DND-41 (cell line): ENCODE data around the gene GMPS.
"Not testable (repeated sequence)": the region's sequence is repeated elsewhere in the genome, so short reads cannot be mapped to it uniquely, and the experiment has no call there.

Experiments
- ATAC-seq: fragments of 200-7000 bp; cut with Tn5 transposase; 3 replicates; pipeline ENCODE4 v1.9.1; 2021; ENCODE audit warnings: low read depth; ENCODE audit not compliant: insufficient read depth
- DNase-seq: peaks from one replicate; pipeline ENCODE4 v3.0.0-alpha.2; 2020
- H2AFZ ChIP-seq: 2 replicates; pipeline ENCODE4 v1.6.0; 2012; ENCODE audit warnings: low read depth, low read length
- H3K27ac ChIP-seq: 2 replicates; pipeline ENCODE4 v1.5.1; 2012; ENCODE audit warnings: low read length, inconsistent platforms
- H3K27me3 ChIP-seq: fragments of 200-600 bp; sonication (generic); 2 replicates; pipeline ENCODE4 v1.6.0; 2012; ENCODE audit warnings: low read length, mild to moderate bottlenecking, inconsistent platforms; ENCODE audit not compliant: insufficient read depth, poor library complexity
- H3K36me3 ChIP-seq: 2 replicates; pipeline ENCODE4 v1.5.1; 2012; ENCODE audit warnings: low read length, inconsistent platforms; ENCODE audit not compliant: insufficient read depth
- H3K4me1 ChIP-seq: 2 replicates; pipeline ENCODE4 v1.5.1; 2012; ENCODE audit warnings: mild to moderate bottlenecking, low read length; ENCODE audit not compliant: insufficient read depth
- H3K4me2 ChIP-seq: 2 replicates; pipeline ENCODE4 v1.6.0; 2012; ENCODE audit warnings: mild to moderate bottlenecking, moderate library complexity, low read length, inconsistent platforms; ENCODE audit not compliant: insufficient read depth
- H3K4me3 ChIP-seq, 2 experiments: fragments of 200-600 bp in 1 of 2; shearing (Covaris generic) in 1 of 2; 2 replicates each; pipeline ENCODE4 v1.5.1; 2012 to 2016; ENCODE audit warnings: inconsistent platforms in 2 of 2, low read length in 2 of 2, mild to moderate bottlenecking in 2 of 2, low read depth in 1 of 2, moderate library complexity in 1 of 2
- H3K79me2 ChIP-seq: 2 replicates; pipeline ENCODE4 v1.6.0; 2012; ENCODE audit warnings: low read length, inconsistent platforms; ENCODE audit not compliant: insufficient read depth
- H3K9ac ChIP-seq: 2 replicates; pipeline ENCODE4 v1.6.0; 2012; ENCODE audit warnings: low read depth, mild to moderate bottlenecking, inconsistent platforms, low read length, moderate library complexity
- H3K9me3 ChIP-seq: 2 replicates; pipeline ENCODE4 v1.5.1; 2012; ENCODE audit warnings: low read length, moderate library complexity, mild to moderate bottlenecking, inconsistent platforms; ENCODE audit not compliant: insufficient read depth, severe bottlenecking
- H4K20me1 ChIP-seq: 2 replicates; pipeline ENCODE4 v1.6.0; 2012; ENCODE audit warnings: low read length; ENCODE audit not compliant: insufficient read depth
- EZH2 ChIP-seq: IDR thresholded peaks from 3 replicates; pipeline ENCODE4 v1.6.1; 2012; ENCODE audit warnings: borderline replicate concordance, low read depth, mild to moderate bottlenecking, moderate library complexity, low read length, inconsistent platforms; ENCODE audit not compliant: severe bottlenecking
- TF ChIP-seq, protein P1 (sequence below): IDR thresholded peaks from 2 replicates; pipeline ENCODE4 v1.5.1; 2012; ENCODE audit warnings: borderline replicate concordance, low read length, moderate library complexity, mild to moderate bottlenecking; ENCODE audit not compliant: poor library complexity, severe bottlenecking; ENCODE audit errors: extremely low read depth

Gene GMPS

GRCh38 chr3:155880286-155880685, 9.8 kb downstream of the GMPS start:
- Histone ChIP-seq H3K36me3 (0 out of 2 replicates have a peak, but pooled peaks cover 7% of the 10 kb centered on the region), H3K27ac (no peak overlapping the region), H3K4me2 (no peak overlapping the region), H3K4me3 (no peak overlapping the region), H3K4me1 (peaks cover 32% of the 10 kb centered on the region), H3K9me3 (no peaks in the 10 kb centered on the region), H3K79me2 (peaks cover 100% of the 10 kb centered on the region), H3K9ac (no peak overlapping the region), H3K27me3 (no peaks in the 10 kb centered on the region), H4K20me1 (peaks cover 93% of the 10 kb centered on the region), H2AFZ (no peak overlapping the region)
- no peak for DNase-seq
- no peak for TF ChIP-seq EZH2
- TF ChIP-seq, protein P1, sequence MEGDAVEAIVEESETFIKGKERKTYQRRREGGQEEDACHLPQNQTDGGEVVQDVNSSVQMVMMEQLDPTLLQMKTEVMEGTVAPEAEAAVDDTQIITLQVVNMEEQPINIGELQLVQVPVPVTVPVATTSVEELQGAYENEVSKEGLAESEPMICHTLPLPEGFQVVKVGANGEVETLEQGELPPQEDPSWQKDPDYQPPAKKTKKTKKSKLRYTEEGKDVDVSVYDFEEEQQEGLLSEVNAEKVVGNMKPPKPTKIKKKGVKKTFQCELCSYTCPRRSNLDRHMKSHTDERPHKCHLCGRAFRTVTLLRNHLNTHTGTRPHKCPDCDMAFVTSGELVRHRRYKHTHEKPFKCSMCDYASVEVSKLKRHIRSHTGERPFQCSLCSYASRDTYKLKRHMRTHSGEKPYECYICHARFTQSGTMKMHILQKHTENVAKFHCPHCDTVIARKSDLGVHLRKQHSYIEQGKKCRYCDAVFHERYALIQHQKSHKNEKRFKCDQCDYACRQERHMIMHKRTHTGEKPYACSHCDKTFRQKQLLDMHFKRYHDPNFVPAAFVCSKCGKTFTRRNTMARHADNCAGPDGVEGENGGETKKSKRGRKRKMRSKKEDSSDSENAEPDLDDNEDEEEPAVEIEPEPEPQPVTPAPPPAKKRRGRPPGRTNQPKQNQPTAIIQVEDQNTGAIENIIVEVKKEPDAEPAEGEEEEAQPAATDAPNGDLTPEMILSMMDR = no peak
- ATAC-seq = no peak

DNA sequence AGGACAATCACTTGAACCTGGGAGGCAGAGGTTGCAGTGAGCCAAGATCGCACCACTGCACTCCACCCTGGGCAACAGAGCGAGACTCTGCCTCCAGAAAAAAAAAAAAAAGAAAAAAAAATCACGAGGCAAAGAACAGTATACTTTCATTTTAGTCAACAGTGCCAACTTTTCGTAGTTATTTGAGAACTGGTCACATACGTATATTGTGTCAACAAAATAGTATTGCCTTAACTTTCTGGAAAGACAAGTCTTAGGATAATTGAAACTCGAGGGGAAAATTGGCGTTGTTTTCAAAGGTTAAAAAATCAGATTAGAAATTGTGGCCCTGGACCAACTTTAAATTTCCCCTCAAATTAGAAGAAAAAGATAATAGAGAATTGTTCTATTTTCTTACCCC, 13.8 kb downstream of the GMPS start:
- no peak for ATAC-seq
- H3K4me1 ChIP-seq = peaks cover 12% of the 10 kb centered on the region; the same call in 1 of the 2 replicates
- no peak overlapping the region for H3K4me3 ChIP-seq
- H3K9me3 ChIP-seq = no peaks in the 10 kb centered on the region
- H3K27ac ChIP-seq = no peak overlapping the region
- no peaks in the 10 kb centered on the region for H3K27me3 ChIP-seq
- no peak overlapping the region for H2AFZ ChIP-seq
- no peak overlapping the region for H3K9ac ChIP-seq
- no peak overlapping the region for H3K4me2 ChIP-seq
- H3K36me3 ChIP-seq = 0 out of 2 replicates have a peak, but pooled peaks cover 2% of the 10 kb centered on the region
- peaks cover 100% of the 10 kb centered on the region for H3K79me2 ChIP-seq
- peaks cover 83% of the 10 kb centered on the region for H4K20me1 ChIP-seq
- TF ChIP-seq EZH2 = no peak
- TF ChIP-seq, protein P1 = no peak
- no peak for DNase-seq

DNA sequence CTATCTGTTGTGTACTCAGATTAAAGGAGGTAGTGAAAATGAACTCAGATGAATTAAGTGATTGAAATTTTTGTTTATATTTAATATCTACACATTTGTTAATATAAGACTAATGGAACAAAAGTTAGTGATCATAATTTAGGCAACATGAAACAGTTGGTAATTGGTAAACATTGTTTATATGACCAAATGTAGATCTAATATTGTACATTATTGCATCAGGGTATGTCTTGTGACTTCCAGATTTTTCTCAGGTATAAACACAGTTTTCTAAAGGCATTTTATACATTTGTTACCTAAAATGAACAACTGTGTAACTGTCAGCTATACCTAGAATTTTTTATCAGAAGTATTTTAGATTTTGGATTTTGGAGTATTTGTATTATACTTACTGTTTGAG, 14.8 kb downstream of the GMPS start:
- Histone ChIP-seq H3K27ac (no peak overlapping the region), H3K27me3 (no peaks in the 10 kb centered on the region), H3K4me1 (peaks cover 5% of the 10 kb centered on the region; the same call in 1 of the 2 replicates), H2AFZ (no peak overlapping the region), H3K4me2 (no peak overlapping the region), H3K9me3 (no peaks in the 10 kb centered on the region), H3K36me3 (0 out of 2 replicates have a peak, but pooled peaks cover 2% of the 10 kb centered on the region), H3K79me2 (peaks cover 100% of the 10 kb centered on the region), H3K9ac (no peak overlapping the region), H4K20me1 (peaks cover 81% of the 10 kb centered on the region), H3K4me3 (no peak overlapping the region)
- DNase-seq = no peak
- no peak for ATAC-seq
- TF ChIP-seq, protein P1 = no peak
- no peak for TF ChIP-seq EZH2

GRCh38 chr3:155886348-155886747, 15.9 kb downstream of the GMPS start:
- not testable (repeated sequence) for H3K4me1 ChIP-seq, ATAC-seq
- H4K20me1 ChIP-seq = peaks cover 81% of the 10 kb centered on the region

More at GRCh38 chr3:155886348-155886747, 15.9 kb downstream of the GMPS start:
- not testable (repeated sequence) for H3K9ac ChIP-seq, H3K27ac ChIP-seq, H3K4me2 ChIP-seq, H3K36me3 ChIP-seq, H3K9me3 ChIP-seq, H3K4me3 ChIP-seq, H2AFZ ChIP-seq, H3K27me3 ChIP-seq, DNase-seq
- H3K79me2 ChIP-seq = peaks cover 100% of the 10 kb centered on the region
